Tibial nerve (tissue), 4 donors: ENCODE measurements around the gene SS18. TPM values are rescaled to one million over a fixed set of nuclear protein-coding genes. Genes with fewer than 3 reads are reported as not detected.

Experiments
- DNase-seq, 2 donors: peaks; one replicate each; pipeline ENCODE4 v3.0.0-alpha.2; 2019; ENCODE audit warnings: low spot score in 2 of 2
- H3K27ac ChIP-seq, 4 donors: fragments of 200-600 bp; sonication (generic) in 3 of 4; one replicate each; pipeline ENCODE4 v1.5.1; 2017 to 2019; ENCODE audit warnings: mild to moderate bottlenecking in 1 of 4
- H3K27me3 ChIP-seq, 2 donors: fragments of 200-600 bp; sonication (generic) in 1 of 2; one replicate each; pipeline versions ENCODE4 v1.5.1 to v1.6.0; 2017 to 2019
- H3K36me3 ChIP-seq, 3 donors: fragments of 200-600 bp; sonication (generic); one replicate each; pipeline ENCODE4 v1.5.1; 2018 to 2019
- H3K4me1 ChIP-seq, 4 donors: fragments of 200-600 bp; sonication (generic) in 3 of 4; one replicate each; pipeline ENCODE4 v1.5.1; 2017 to 2019
- H3K4me3 ChIP-seq, 4 donors: fragments of 200-600 bp; sonication (generic) in 3 of 4; one replicate each; pipeline ENCODE4 v1.5.1; 2017 to 2019; ENCODE audit warnings: mild to moderate bottlenecking in 1 of 4, moderate library complexity in 1 of 4
- H3K9me3 ChIP-seq, 4 donors: fragments of 200-600 bp; sonication (generic) in 3 of 4; one replicate each; pipeline ENCODE4 v1.5.1; 2017 to 2019
- EP300 ChIP-seq, 2 donors: sonication (generic); formaldehyde crosslinking; IDR thresholded peaks; one replicate each; pipeline ENCODE4 v1.6.1; 2017; ENCODE audit warnings: antibody characterized with exemption in 2 of 2, mild to moderate bottlenecking in 1 of 2
- POLR2A ChIP-seq, 2 donors: fragments of 450-650 bp; IDR thresholded peaks; one replicate each; pipeline ENCODE4 v1.6.1; 2017; ENCODE audit warnings: antibody characterized with exemption in 2 of 2, mild to moderate bottlenecking in 2 of 2, moderate library complexity in 2 of 2
- WGBS, 2 donors: methylation state at CpG; one replicate each; pipeline ENCODE4 v1.1.5; 2018; 5-methylcytosine and 5-hydroxymethylcytosine counted together
- total RNA-seq, 4 donors: library from RNA; depleted of rRNA; stranded (reverse); fragments of >200 nt; gene quantifications; one replicate each; pipeline ENCODE4 v1.1.0, GENCODE V29; 2016
- TF ChIP-seq, protein P1 (sequence below), 5 experiments: fragments of 200-600 bp in 3 of 5; fragments of 450-650 bp in 2 of 5; sonication (generic) in 3 of 5; IDR thresholded peaks; one replicate each; pipeline ENCODE4 v1.5.1; 2016 to 2019; ENCODE audit warnings: antibody characterized with exemption in 5 of 5, mild to moderate bottlenecking in 3 of 5, moderate library complexity in 2 of 5

SS18 gene
- total RNA-seq, 4 donors from 2014 or later, result 104 to 189 (median 125) TPM

DNA sequence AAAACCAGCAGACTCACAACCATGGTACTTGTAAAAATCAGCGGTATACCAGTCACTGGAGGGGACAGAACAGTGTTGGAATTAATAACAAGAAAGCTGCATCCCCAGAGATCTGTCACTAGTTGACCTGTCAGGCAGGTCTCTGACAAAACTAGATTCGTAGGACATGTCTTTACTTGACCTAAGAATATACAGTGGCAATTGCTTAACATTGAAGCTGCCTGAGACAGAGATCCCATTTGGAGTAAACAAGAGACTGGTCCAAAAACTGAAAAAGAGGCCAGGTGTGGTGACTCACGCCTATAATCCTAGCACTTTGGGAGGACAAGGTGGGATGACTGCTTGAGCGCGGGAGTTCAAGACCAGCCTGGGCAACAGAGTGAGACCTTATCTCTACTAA, 7.2 kb upstream of the SS18 start:
- H3K27ac ChIP-seq, result no peak overlapping the region
- WGBS, 2 donors, result 91 to 97% methylated on average over 5 of the region's 5 CpGs
- H3K9me3 ChIP-seq, result no peaks in the 10 kb centered on the region
- H3K4me1 ChIP-seq, result no peaks in the 10 kb centered on the region
- DNase-seq, result no peak
- no peaks in the 10 kb centered on the region for H3K36me3 ChIP-seq
- H3K27me3 ChIP-seq, result no peaks in the 10 kb centered on the region
- no peak for TF ChIP-seq EP300 (IDR thresholded peaks at IDR 0.05)
- no peak for TF ChIP-seq POLR2A (IDR thresholded peaks at IDR 0.05)
- TF ChIP-seq, protein P1, sequence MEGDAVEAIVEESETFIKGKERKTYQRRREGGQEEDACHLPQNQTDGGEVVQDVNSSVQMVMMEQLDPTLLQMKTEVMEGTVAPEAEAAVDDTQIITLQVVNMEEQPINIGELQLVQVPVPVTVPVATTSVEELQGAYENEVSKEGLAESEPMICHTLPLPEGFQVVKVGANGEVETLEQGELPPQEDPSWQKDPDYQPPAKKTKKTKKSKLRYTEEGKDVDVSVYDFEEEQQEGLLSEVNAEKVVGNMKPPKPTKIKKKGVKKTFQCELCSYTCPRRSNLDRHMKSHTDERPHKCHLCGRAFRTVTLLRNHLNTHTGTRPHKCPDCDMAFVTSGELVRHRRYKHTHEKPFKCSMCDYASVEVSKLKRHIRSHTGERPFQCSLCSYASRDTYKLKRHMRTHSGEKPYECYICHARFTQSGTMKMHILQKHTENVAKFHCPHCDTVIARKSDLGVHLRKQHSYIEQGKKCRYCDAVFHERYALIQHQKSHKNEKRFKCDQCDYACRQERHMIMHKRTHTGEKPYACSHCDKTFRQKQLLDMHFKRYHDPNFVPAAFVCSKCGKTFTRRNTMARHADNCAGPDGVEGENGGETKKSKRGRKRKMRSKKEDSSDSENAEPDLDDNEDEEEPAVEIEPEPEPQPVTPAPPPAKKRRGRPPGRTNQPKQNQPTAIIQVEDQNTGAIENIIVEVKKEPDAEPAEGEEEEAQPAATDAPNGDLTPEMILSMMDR (IDR thresholded peaks at IDR 0.05), result no peak
- no peak overlapping the region for H3K4me3 ChIP-seq

DNA sequence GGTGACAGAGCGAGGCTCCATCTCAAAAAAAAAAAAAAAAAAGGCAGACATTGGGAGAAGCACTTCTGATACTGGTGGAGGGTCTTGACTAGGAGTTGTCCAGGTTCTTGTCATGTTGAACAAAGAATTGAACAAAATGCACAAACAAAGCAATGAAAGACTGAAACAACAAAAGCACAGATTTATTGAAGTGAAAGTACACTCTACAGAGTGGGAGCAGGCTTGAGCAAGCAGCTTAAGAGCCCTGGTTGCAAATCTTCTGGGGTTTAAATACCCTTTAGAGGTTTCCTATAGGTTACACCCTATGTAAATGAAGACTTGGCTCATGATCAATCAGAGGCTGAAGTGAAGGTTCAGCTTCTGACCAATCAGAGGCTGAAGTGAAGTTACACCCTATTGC, 6.4 kb upstream of the SS18 start:
- H3K9me3 ChIP-seq, result no peaks in the 10 kb centered on the region
- no peaks in the 10 kb centered on the region for H3K36me3 ChIP-seq
- H3K4me1 ChIP-seq, result no peaks in the 10 kb centered on the region
- TF ChIP-seq EP300 (IDR thresholded peaks at IDR 0.05), result no peak
- TF ChIP-seq, protein P1 (IDR thresholded peaks at IDR 0.05), result no peak
- no peak for TF ChIP-seq POLR2A (IDR thresholded peaks at IDR 0.05)
- no peak overlapping the region for H3K27ac ChIP-seq
- H3K4me3 ChIP-seq, result no peak overlapping the region
- H3K27me3 ChIP-seq, result no peaks in the 10 kb centered on the region
- 86 to 96% methylated on average over 1 of the region's 1 CpG for WGBS, 2 donors
- no peak for DNase-seq

DNA sequence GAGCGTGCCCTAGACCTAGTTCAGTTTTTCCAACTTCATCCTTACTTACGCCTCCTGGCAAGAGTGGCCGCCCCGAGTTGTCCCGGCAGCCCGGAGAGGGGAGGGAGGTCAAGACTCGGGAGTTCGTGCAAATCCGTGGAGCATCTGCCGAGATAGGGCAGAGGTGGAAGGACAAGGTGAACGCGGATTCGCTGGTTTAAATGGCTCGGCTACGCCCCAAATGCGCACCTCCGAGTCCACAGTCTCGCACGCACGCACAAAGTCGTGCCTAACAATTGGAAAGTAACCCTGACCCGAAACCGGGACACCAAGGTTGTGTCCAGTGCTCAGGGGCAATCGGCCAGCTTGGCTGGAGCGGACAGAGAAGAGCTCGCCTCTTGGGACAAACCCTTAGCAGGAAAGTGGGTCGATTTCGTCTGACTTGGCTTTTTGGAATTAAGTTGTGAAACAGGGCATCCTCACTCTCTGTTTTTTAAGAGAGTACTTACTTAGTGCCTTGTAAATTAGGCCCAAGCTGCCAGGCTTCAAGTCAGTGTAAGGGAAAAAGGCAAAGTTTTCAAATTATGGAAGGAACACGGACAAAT, 726 bp upstream of the SS18 start:
- Histone ChIP-seq H3K36me3 (no peaks in the 10 kb centered on the region), H3K4me1 (peaks cover 0 to 41% (median 11%) of the 10 kb centered on the region in 4 donors), H3K4me3 (peak overlapping the region; percentile 60 to 98 (median 83)), H3K27me3 (no peaks in the 10 kb centered on the region), H3K9me3 (no peaks in the 10 kb centered on the region), H3K27ac (peak overlapping the region; percentile 80 to 98 (median 97))
- peak; percentile 47 to 48 for DNase-seq
- TF ChIP-seq EP300 (IDR thresholded peaks at IDR 0.05) (peak in 1 of 2 donors; percentile 2), POLR2A (IDR thresholded peaks at IDR 0.05) (no peak)
- 3 to 6% methylated on average over 19 to 29 of the region's 29 CpGs for WGBS, 2 donors

DNA sequence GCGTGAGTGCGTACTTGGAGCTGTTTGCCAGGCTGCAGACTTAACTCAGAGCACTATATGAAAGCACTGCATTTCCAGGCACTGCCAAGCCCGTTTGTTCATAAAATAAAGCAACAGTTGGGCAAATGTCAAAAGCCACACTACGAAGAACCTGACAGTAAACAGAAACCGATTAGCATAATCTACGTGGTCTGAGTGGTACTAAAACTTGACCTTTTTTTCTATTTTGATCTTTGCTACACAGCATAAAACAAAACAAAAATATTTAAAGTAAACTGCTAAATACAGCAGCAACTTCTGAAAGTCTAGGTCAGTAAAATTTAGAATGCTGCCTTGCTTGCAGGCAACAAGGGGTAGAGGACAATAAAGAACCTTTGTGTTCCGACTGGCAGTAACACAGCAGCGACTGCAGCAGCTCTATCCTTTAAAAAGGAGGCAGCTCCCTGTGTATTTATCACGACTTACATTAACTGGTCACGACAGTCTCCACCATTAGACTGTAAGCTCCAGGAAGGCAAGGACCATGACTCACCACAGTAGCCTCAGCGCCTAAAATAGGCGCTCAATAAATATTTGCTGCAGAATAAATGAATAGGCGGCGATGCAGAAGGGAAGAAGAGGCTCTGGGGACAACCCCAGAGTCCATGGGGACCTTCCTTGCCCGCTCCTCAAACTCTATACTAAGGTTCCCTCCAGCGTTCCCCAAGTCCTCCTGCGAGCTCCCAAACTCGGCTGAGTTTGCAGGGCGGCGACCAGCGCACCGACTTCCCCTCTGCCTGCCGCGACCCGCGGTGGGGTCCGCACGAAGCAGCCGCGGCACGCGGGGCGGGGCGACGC, 902 bp downstream of the SS18 start:
- H3K4me3 ChIP-seq, result peak overlapping the region; percentile 60 to 98 (median 83)
- no peak for DNase-seq
- TF ChIP-seq EP300 (IDR thresholded peaks at IDR 0.05), result no peak
- TF ChIP-seq, protein P1 (IDR thresholded peaks at IDR 0.05), result no peak
- no peak for TF ChIP-seq POLR2A (IDR thresholded peaks at IDR 0.05)

DNA sequence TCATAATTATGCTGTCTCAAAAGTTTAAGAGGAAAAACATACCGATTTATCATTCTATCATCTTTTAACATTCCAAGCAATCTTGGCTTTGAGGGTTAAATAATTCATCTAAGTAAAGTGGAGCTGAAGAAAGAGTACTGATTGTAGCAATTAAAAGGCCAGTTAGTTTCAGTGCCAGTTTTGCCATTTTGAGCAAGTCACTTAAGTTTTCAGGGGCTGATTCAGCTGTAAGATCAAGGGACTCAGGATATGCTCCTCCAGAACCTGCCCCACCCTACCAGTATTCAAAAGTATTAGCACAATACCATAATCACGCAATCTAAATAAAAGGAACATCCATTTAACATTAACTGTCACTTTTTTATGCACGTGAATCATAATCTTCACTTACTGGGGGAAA, 1.9 kb downstream of the SS18 start:
- Histone ChIP-seq H3K27ac (peak overlapping the region in 3 of 4 donors; percentile 14 to 98 (median 97)), H3K9me3 (no peaks in the 10 kb centered on the region)
- 31 to 37% methylated on average over 3 of the region's 3 CpGs for WGBS, 2 donors

More for the DNA sequence above, 902 bp downstream of the SS18 start:
- Histone ChIP-seq H3K27me3 (no peaks in the 10 kb centered on the region), H3K27ac (peak overlapping the region; percentile 80 to 98 (median 97)), H3K36me3 (peaks cover 0 to 13% (median 0%) of the 10 kb centered on the region in 3 donors), H3K9me3 (no peaks in the 10 kb centered on the region), H3K4me1 (peaks cover 0 to 53% (median 11%) of the 10 kb centered on the region in 4 donors)
- WGBS, 2 donors, result 2% methylated on average over 22 to 34 of the region's 35 CpGs

More for the DNA sequence above, 1.9 kb downstream of the SS18 start:
- H3K36me3 ChIP-seq, result peaks cover 0 to 16% (median 0%) of the 10 kb centered on the region in 3 donors
- no peaks in the 10 kb centered on the region for H3K27me3 ChIP-seq
- H3K4me1 ChIP-seq, result peaks cover 0 to 55% (median 14%) of the 10 kb centered on the region in 4 donors
- TF ChIP-seq POLR2A (IDR thresholded peaks at IDR 0.05) (no peak), EP300 (IDR thresholded peaks at IDR 0.05) (no peak)
- TF ChIP-seq, protein P1 (IDR thresholded peaks at IDR 0.05), result no peak
- H3K4me3 ChIP-seq, result peak overlapping the region; percentile 60 to 98 (median 83)
- no peak for DNase-seq
